ENCODE data around the gene PCDHB3.
"Not testable (repeated sequence)": the region's sequence is repeated elsewhere in the genome, so short reads cannot be mapped to it uniquely, and the experiment has no call there.

Gene PCDHB3

GRCh38 chr5:141135718-141136266 is 35.5 kb downstream of the PCDHB3 start:
- no peak for DNase-seq (ENCODE audit: low read depth)

GRCh38 chr5:141137346-141137745 is 37.1 kb downstream of the PCDHB3 start:
- not testable (repeated sequence) for DNase-seq (ENCODE audit: low read depth)

GRCh38 chr5:141149812-141150211 is 49.5 kb downstream of the PCDHB3 start, which contains the start of gene PCDHB6:
Gene PCDHB6, plus strand, starts transcription at chr5:141150057. Its CDS starts 201 bp downstream, at chr5:141150258.
- DNase-seq (ENCODE audit: low read depth) = no peak

GRCh38 chr5:141150224-141150992 is 50.1 kb downstream of the PCDHB3 start:
- no peak for DNase-seq (ENCODE audit: low read depth)

GRCh38 chr5:141150993-141151325 is 50.7 kb downstream of the PCDHB3 start:
- DNase-seq (ENCODE audit: low read depth) = no peak

GRCh38 chr5:141151632-141152031 is 51.4 kb downstream of the PCDHB3 start:
- not testable (repeated sequence) for DNase-seq (ENCODE audit: low read depth)

GRCh38 chr5:141152096-141152495 is 51.8 kb downstream of the PCDHB3 start:
- not testable (repeated sequence) for DNase-seq (ENCODE audit: low read depth)
